Thoracic aorta (tissue), 2 donors: ENCODE data around the gene BATF3. TPM values are rescaled to one million over a fixed set of nuclear protein-coding genes. Genes with fewer than 3 reads are reported as not detected.

Experiments
- ATAC-seq: fragments of 150-250 bp; one replicate; pipeline ENCODE4 v1.8.0; 2017; ENCODE audit warnings: low read depth; ENCODE audit not compliant: insufficient number of reproducible peaks, low FRiP score
- DNase-seq: peaks from one replicate; pipeline ENCODE4 v3.0.0-alpha.2; 2020; ENCODE audit warnings: low spot score
- H3K27ac ChIP-seq, 2 donors: fragments of 200-600 bp; sonication (generic); 1 replicate in 1 of 2; 2 replicates in 1 of 2; pipeline ENCODE4 v1.5.1; 2016; ENCODE audit warnings: mild to moderate bottlenecking in 2 of 2, moderate library complexity in 2 of 2
- H3K27me3 ChIP-seq: fragments of 200-600 bp; sonication (generic); replicated peaks from 2 replicates; pipeline ENCODE4 v1.6.0; 2016; ENCODE audit warnings: mild to moderate bottlenecking; ENCODE audit not compliant: insufficient read depth
- H3K36me3 ChIP-seq: fragments of 200-600 bp; sonication (generic); one replicate; pipeline ENCODE4 v1.5.1; 2016
- H3K4me1 ChIP-seq, 2 donors: fragments of 200-600 bp; sonication (generic); 1 replicate in 1 of 2; 2 replicates in 1 of 2; pipeline versions ENCODE4 v1.5.1 to v1.6.0; 2016; ENCODE audit warnings: low read depth in 2 of 2, mild to moderate bottlenecking in 1 of 2; ENCODE audit not compliant: control insufficient read depth in 1 of 2
- H3K4me3 ChIP-seq: fragments of 200-600 bp; sonication (generic); 2 replicates; pipeline ENCODE4 v1.5.1; 2016; ENCODE audit warnings: mild to moderate bottlenecking
- H3K9me3 ChIP-seq: fragments of 200-600 bp; sonication (generic); 2 replicates; pipeline ENCODE4 v1.5.1; 2016
- CTCF ChIP-seq: fragments of 200-600 bp; sonication (generic); IDR thresholded peaks from one replicate; pipeline ENCODE4 v1.5.1; 2019; ENCODE audit warnings: antibody characterized with exemption
- total RNA-seq, 2 donors: library from RNA; depleted of rRNA; stranded (reverse); fragments of >200 nt; gene quantifications; one replicate each; pipeline versions ENCODE4 v1.1.0 to v1.2.3, GENCODE V29; 2016

BATF3 gene
- total RNA-seq, 2 donors from 2014 or later: 2.2 to 26.6 TPM

- DNase-seq: no peak
Measured at GRCh38 chr1:212649020-212649419, 50.6 kb downstream of the BATF3 start.

GRCh38 chr1:212648431-212648830 is 51.2 kb downstream of the BATF3 start:
- ATAC-seq: no peak

More at GRCh38 chr1:212649020-212649419, 50.6 kb downstream of the BATF3 start:
- ATAC-seq: no peak
- H3K9me3 ChIP-seq: no peaks in the 10 kb centered on the region
- H3K27ac ChIP-seq: no peak overlapping the region
- no peaks in the 10 kb centered on the region for H3K36me3 ChIP-seq
- peaks cover 13 to 27% of the 10 kb centered on the region in 2 donors for H3K4me1 ChIP-seq
- no peak overlapping the region for H3K4me3 ChIP-seq
- H3K27me3 ChIP-seq: no peaks in the 10 kb centered on the region
- no peak for TF ChIP-seq CTCF

GRCh38 chr1:212647004-212647403 is 52.6 kb downstream of the BATF3 start:
- ATAC-seq (no peak), DNase-seq (no peak)
- peaks cover 13 to 27% of the 10 kb centered on the region in 2 donors for H3K4me1 ChIP-seq
- no peak for TF ChIP-seq CTCF
- H3K9me3 ChIP-seq: no peaks in the 10 kb centered on the region
- no peak overlapping the region for H3K27ac ChIP-seq
- H3K4me3 ChIP-seq: no peak overlapping the region
- no peaks in the 10 kb centered on the region for H3K27me3 ChIP-seq
- no peaks in the 10 kb centered on the region for H3K36me3 ChIP-seq

More at GRCh38 chr1:212648431-212648830, 51.2 kb downstream of the BATF3 start:
- no peak for TF ChIP-seq CTCF
- Histone ChIP-seq H3K4me3 (no peak overlapping the region), H3K9me3 (no peaks in the 10 kb centered on the region), H3K4me1 (peaks cover 13 to 27% of the 10 kb centered on the region in 2 donors), H3K27me3 (no peaks in the 10 kb centered on the region), H3K27ac (no peak overlapping the region), H3K36me3 (no peaks in the 10 kb centered on the region)
- DNase-seq: no peak

- DNase-seq (no peak), ATAC-seq (no peak)
- no peaks in the 10 kb centered on the region for H3K9me3 ChIP-seq
- H3K36me3 ChIP-seq: no peaks in the 10 kb centered on the region
- no peak overlapping the region for H3K4me3 ChIP-seq
- peaks cover 13 to 24% of the 10 kb centered on the region in 2 donors for H3K4me1 ChIP-seq
- H3K27me3 ChIP-seq: no peaks in the 10 kb centered on the region
- TF ChIP-seq CTCF: no peak
- H3K27ac ChIP-seq: no peak overlapping the region
Measured at GRCh38 chr1:212646588-212646987, 53.1 kb downstream of the BATF3 start.

- no peak for TF ChIP-seq CTCF
Measured at GRCh38 chr1:212645546-212646543, 53.8 kb downstream of the BATF3 start.

More at GRCh38 chr1:212645546-212646543, 53.8 kb downstream of the BATF3 start:
- Histone ChIP-seq H3K27me3 (no peaks in the 10 kb centered on the region), H3K27ac (no peak overlapping the region), H3K36me3 (no peaks in the 10 kb centered on the region), H3K4me3 (no peak overlapping the region), H3K9me3 (no peaks in the 10 kb centered on the region), H3K4me1 (peaks cover 13 to 19% of the 10 kb centered on the region in 2 donors)
- no peak for ATAC-seq
- no peak for DNase-seq
